ENCODE data around the gene ESYT2.
"Not testable (repeated sequence)": the region's sequence is repeated elsewhere in the genome, so short reads cannot be mapped to it uniquely, and the experiment has no call there.

The ESYT2 gene

DNA sequence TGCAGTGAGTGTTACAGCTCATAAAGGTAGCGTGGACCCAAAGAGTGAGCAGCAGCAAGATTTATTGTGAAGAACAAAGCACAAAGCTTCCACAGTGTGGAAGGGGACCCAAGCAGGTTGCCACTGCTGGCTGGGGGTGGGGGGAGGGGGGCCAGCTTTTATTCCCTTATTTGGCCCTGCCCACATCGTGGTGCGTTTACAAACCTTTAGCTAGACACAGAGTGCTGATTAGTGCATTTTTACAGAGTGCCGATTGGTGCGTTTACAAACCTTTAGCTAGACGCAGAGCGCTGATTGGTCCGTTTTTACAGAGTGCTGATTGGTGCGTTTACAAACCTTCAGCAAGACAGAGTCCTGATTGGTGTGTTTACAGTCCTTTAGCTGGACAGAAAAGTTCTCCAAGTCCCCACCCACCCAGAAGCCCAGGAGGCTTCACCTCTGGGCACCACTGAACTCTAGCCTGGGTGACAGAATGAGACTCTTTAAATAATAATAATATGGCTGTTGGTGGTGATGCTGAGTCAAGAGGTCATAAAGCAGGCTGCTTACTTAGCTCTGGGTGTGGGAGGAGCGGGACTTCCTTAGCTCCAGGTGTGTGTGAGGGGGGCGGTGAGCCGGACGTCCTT is 33.8 kb upstream of the ESYT2 start:
- DNase-seq: peak; percentile 48 to 83 (median 75)
- H3K36me3 ChIP-seq (ENCODE audit: control insufficient read depth in 4 of 4, insufficient read depth in 4 of 4, low read length in 3 of 4); H3K27me3 ChIP-seq (replicated peaks in 2 of 5; ENCODE audit: control insufficient read depth in 4 of 5, insufficient read depth in 5 of 5, low read length in 4 of 5); H3K9me3 ChIP-seq (ENCODE audit: control extremely low read depth in 1 of 5, control insufficient read depth in 4 of 5, insufficient read depth in 2 of 5, low read depth in 1 of 5, low read length in 4 of 5); POLR2A ChIA-PET: not testable (repeated sequence)
- Histone ChIP-seq H3K27ac (ENCODE audit: insufficient read depth in 1 of 2, low read depth in 1 of 2, low read length in 2 of 2, poor library complexity in 1 of 2, severe bottlenecking in 2 of 2) (peak overlapping the region in 1 of 2 experiments; percentile 41), H3K4me3 (ENCODE audit: control insufficient read depth in 1 of 7, extremely low read depth in 1 of 7, insufficient read depth in 4 of 7, low read depth in 2 of 7, low read length in 6 of 7) (peak overlapping the region in 5 of 7 experiments; percentile 25 to 77 (median 41)), H3K4me1 (ENCODE audit: control extremely low read depth in 1 of 4, control insufficient read depth in 4 of 4, insufficient read depth in 4 of 4, low read length in 3 of 4) (peaks cover 3 to 61% (median 53%) of the 10 kb centered on the region in 4 experiments)
- WGBS (ENCODE audit: insufficient coverage): 96% methylated on average over 9 of the region's 13 CpGs
- CTCF ChIA-PET: interaction anchor here (1.3 to 2.2 kb wide), 7 partner anchors 9 to 114 kb away, joined by 3 to 12 read pairs (median 4); no protein-coding TSS in a partner anchor

DNA sequence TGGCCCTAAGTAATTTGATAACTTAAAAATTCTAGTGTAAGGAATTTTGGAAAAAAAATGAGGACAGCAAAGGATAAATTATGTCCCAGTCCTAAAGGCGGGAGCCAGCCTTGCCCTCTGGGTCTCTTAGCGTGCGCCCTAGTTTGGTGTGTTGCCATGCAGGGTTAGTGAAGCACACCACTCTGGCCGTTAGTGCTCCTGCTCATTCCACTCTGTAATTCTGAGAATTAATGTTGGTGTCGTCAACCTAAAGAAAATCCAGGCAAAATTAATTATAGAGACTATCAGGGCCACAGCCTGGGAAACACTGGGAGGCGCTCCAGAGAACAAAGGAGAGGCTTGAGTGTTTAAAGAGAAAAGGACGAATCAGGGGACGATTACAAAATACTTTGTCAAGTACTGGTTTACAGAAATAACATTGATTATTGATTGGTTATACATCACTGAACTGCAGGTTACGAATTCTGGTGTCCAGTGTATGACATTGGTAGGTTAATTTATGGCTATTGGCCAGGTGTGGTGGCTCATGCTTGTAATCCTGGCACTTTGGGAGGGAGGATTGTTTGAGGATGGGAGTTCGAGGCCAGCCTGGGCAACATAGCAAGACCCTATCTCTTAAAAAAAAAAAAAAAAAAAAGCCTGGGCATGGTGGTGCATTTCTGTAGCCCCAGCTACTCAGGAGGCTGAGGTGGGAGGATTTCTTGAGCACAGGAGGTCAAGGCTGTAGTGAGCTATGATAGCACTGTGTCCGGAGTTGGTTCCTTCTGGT is 32.8 kb upstream of the ESYT2 start:
- Histone ChIP-seq H3K4me1 (ENCODE audit: control extremely low read depth in 1 of 4, control insufficient read depth in 4 of 4, insufficient read depth in 4 of 4, low read length in 3 of 4) (peaks cover 3 to 66% (median 53%) of the 10 kb centered on the region in 4 experiments), H3K4me3 (ENCODE audit: control insufficient read depth in 1 of 7, extremely low read depth in 1 of 7, insufficient read depth in 4 of 7, low read depth in 2 of 7, low read length in 6 of 7) (no peak overlapping the region), H3K27me3 (replicated peaks in 2 of 5; ENCODE audit: control insufficient read depth in 4 of 5, insufficient read depth in 5 of 5, low read length in 4 of 5) (no peaks in the 10 kb centered on the region), H3K27ac (ENCODE audit: insufficient read depth in 1 of 2, low read depth in 1 of 2, low read length in 2 of 2, poor library complexity in 1 of 2, severe bottlenecking in 2 of 2) (peak overlapping the region in 1 of 2 experiments; percentile 83), H3K9me3 (ENCODE audit: control extremely low read depth in 1 of 5, control insufficient read depth in 4 of 5, insufficient read depth in 2 of 5, low read depth in 1 of 5, low read length in 4 of 5) (no peaks in the 10 kb centered on the region), H3K36me3 (ENCODE audit: control insufficient read depth in 4 of 4, insufficient read depth in 4 of 4, low read length in 3 of 4) (no peaks in the 10 kb centered on the region)
- no peak for DNase-seq
- WGBS (ENCODE audit: insufficient coverage): 96% methylated on average over 8 of the region's 11 CpGs
- POLR2A ChIA-PET: no interaction called here
- CTCF ChIA-PET: interaction anchor here (1.6 to 1.8 kb wide), 2 partner anchors 12 to 115 kb away, joined by 4 to 6 read pairs; no protein-coding TSS in a partner anchor

DNA sequence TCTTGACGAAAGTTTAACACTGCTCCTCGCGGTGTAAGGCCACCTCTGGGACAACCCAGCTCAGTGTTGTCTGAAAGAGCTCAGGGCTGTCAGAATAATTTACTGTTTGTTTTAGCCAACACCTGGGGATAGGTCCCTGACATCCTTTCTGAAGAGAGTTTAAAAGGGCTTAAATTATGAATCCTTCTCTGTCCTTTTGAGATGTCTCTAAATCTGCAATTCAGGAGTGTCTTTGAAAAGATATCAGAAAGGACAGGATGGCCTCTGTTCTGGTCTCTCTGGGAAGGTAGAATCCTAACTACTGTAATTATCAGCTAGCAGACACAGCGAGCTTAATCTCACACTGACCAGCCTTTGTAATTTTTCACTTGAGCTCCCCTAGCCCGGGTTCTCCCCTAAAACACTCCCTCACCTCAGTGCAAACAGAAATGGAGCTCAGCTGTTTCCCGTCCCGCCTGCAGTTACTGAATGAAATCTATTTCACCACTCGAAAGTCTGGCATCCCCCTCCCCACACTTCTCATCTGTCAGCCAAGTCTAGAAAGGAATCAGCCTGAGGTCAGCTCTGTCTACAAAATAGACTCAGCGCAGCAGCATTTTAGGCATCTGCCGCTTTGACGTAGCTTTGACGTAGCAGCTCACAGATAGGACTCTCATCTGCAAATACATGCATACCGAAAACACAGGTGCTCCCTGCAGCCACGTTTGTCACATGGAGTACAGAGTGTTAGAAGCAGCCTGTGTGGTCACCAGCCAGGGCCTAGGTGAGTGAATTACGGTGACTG is 31.9 kb upstream of the ESYT2 start:
- CTCF ChIA-PET: interaction anchor here (0.6 to 1.8 kb wide), 5 partner anchors 10 to 99 kb away, joined by 3 to 6 read pairs (median 4); partner anchors contain the start of gene ESYT2
- WGBS (ENCODE audit: insufficient coverage): 76% methylated on average over 13 of the region's 15 CpGs

DNA sequence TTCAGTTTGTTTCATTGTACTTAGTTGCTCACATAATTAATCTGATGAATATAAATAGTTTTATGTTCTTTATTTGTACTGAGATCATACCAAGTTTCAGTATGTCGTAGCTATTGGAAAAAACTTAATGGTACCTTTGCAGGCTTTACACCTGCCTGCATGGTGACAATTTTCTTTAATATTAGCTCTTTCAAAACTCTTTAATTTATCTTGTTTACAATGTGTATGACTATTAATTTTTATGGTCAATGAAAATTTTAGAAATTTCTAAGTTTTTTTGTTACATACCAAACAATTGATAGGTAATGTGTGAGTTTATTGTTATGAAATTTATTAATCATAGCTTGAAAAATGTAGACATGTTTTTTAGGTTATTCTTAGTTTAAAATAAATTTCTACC is 31.1 kb upstream of the ESYT2 start:
- Histone ChIP-seq H3K27me3 (replicated peaks in 2 of 5; ENCODE audit: control insufficient read depth in 4 of 5, insufficient read depth in 5 of 5, low read length in 4 of 5) (no peaks in the 10 kb centered on the region), H3K36me3 (ENCODE audit: control insufficient read depth in 4 of 4, insufficient read depth in 4 of 4, low read length in 3 of 4) (no peaks in the 10 kb centered on the region), H3K4me3 (ENCODE audit: control insufficient read depth in 1 of 7, extremely low read depth in 1 of 7, insufficient read depth in 4 of 7, low read depth in 2 of 7, low read length in 6 of 7) (no peak overlapping the region), H3K27ac (ENCODE audit: insufficient read depth in 1 of 2, low read depth in 1 of 2, low read length in 2 of 2, poor library complexity in 1 of 2, severe bottlenecking in 2 of 2) (peak overlapping the region in 1 of 2 experiments; percentile 83), H3K9me3 (ENCODE audit: control extremely low read depth in 1 of 5, control insufficient read depth in 4 of 5, insufficient read depth in 2 of 5, low read depth in 1 of 5, low read length in 4 of 5) (no peaks in the 10 kb centered on the region), H3K4me1 (ENCODE audit: control extremely low read depth in 1 of 4, control insufficient read depth in 4 of 4, insufficient read depth in 4 of 4, low read length in 3 of 4) (peaks cover 3 to 65% (median 44%) of the 10 kb centered on the region in 4 experiments)
- no CpG with 5 or more reads among the region's 1 CpG for WGBS (ENCODE audit: insufficient coverage)
- ChIA-PET CTCF (interaction anchor here (1.6 to 1.8 kb wide), 4 partner anchors 10 to 77 kb away, joined by 4 to 6 read pairs (median 6); no protein-coding TSS in a partner anchor), POLR2A (no interaction called here)
- DNase-seq: no peak

More for the DNA sequence above, 31.9 kb upstream of the ESYT2 start:
- no peak overlapping the region for H3K4me3 ChIP-seq (ENCODE audit: control insufficient read depth in 1 of 7, extremely low read depth in 1 of 7, insufficient read depth in 4 of 7, low read depth in 2 of 7, low read length in 6 of 7)
- no peaks in the 10 kb centered on the region for H3K9me3 ChIP-seq (ENCODE audit: control extremely low read depth in 1 of 5, control insufficient read depth in 4 of 5, insufficient read depth in 2 of 5, low read depth in 1 of 5, low read length in 4 of 5)
- H3K36me3 ChIP-seq (ENCODE audit: control insufficient read depth in 4 of 4, insufficient read depth in 4 of 4, low read length in 3 of 4): no peaks in the 10 kb centered on the region
- POLR2A ChIA-PET: no interaction called here
- DNase-seq: peak in 1 of 3 donors; percentile 35
- peak overlapping the region in 1 of 2 experiments; percentile 83 for H3K27ac ChIP-seq (ENCODE audit: insufficient read depth in 1 of 2, low read depth in 1 of 2, low read length in 2 of 2, poor library complexity in 1 of 2, severe bottlenecking in 2 of 2)
- peaks cover 3 to 65% (median 49%) of the 10 kb centered on the region in 4 experiments for H3K4me1 ChIP-seq (ENCODE audit: control extremely low read depth in 1 of 4, control insufficient read depth in 4 of 4, insufficient read depth in 4 of 4, low read length in 3 of 4)
- H3K27me3 ChIP-seq (replicated peaks in 2 of 5; ENCODE audit: control insufficient read depth in 4 of 5, insufficient read depth in 5 of 5, low read length in 4 of 5): no peaks in the 10 kb centered on the region

DNA sequence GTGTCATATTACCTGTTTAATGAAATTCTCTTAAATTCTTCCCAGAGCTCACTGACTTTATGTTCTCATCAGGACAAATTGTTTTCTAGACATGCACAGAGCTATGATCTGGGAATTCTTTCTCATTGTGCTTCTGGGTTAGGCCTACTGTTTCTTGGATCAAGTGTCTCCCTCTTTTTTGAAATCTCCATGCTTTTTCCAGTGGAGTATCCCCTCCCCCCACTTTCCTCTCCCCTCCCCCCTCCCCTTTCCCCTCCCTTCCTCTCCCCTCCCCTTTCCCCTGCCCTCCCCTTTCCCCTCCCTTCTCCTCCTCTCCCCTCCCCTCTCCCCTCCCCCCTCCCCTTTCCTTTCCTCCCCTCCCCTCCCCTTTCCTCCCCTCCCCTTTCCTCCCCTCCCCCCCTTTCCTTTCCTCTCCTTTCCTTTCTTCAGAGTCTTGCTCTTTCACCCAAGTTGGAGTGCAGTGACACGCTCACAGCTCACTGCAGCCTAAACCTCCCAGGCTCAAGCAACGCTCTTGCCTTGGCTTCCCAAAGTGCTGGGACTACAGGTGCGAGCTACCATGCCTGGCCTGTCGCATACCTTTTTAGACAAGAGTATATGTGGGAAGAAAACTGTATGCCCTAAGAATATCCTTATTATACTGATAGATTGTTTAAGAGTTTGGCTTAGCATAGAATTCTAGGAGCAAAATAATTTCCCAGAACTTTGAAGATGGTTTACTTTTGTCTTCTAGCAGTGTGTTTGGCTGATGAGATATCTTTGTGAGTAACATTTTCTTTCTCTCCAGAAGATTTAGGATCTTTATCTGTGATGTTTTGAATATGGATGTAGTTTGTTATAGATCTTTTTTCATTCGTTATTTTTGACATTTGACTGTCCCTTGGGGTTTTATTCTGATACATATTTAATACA is 29.5 kb upstream of the ESYT2 start:
- no peaks in the 10 kb centered on the region for H3K9me3 ChIP-seq (ENCODE audit: control extremely low read depth in 1 of 5, control insufficient read depth in 4 of 5, insufficient read depth in 2 of 5, low read depth in 1 of 5, low read length in 4 of 5)
- H3K4me3 ChIP-seq (ENCODE audit: control insufficient read depth in 1 of 7, extremely low read depth in 1 of 7, insufficient read depth in 4 of 7, low read depth in 2 of 7, low read length in 6 of 7): peak overlapping the region in 1 of 7 experiments; percentile 38
- no peak for DNase-seq
- no peaks in the 10 kb centered on the region for H3K27me3 ChIP-seq (replicated peaks in 2 of 5; ENCODE audit: control insufficient read depth in 4 of 5, insufficient read depth in 5 of 5, low read length in 4 of 5)
- H3K4me1 ChIP-seq (ENCODE audit: control extremely low read depth in 1 of 4, control insufficient read depth in 4 of 4, insufficient read depth in 4 of 4, low read length in 3 of 4): peaks cover 3 to 51% (median 30%) of the 10 kb centered on the region in 4 experiments
- WGBS (ENCODE audit: insufficient coverage): 72% methylated on average over 2 of the region's 5 CpGs
- ChIA-PET CTCF (interaction anchor here (1.0 to 1.7 kb wide), 6 partner anchors 9 to 163 kb away, joined by 3 to 6 read pairs (median 4); no protein-coding TSS in a partner anchor), POLR2A (no interaction called here)
- no peaks in the 10 kb centered on the region for H3K36me3 ChIP-seq (ENCODE audit: control insufficient read depth in 4 of 4, insufficient read depth in 4 of 4, low read length in 3 of 4)
- peak overlapping the region in 1 of 2 experiments; percentile 83 for H3K27ac ChIP-seq (ENCODE audit: insufficient read depth in 1 of 2, low read depth in 1 of 2, low read length in 2 of 2, poor library complexity in 1 of 2, severe bottlenecking in 2 of 2)
